HG03280 (cell line): ENCODE measurements around the gene NLRP7.
"Not testable (repeated sequence)": the region's sequence is repeated elsewhere in the genome, so short reads cannot be mapped to it uniquely, and the experiment has no call there.

Experiments
- ATAC-seq: cut with Tn5 transposase; IDR thresholded peaks from one replicate; pipeline ENCODE4 v1.9.1; 2021; ENCODE audit warnings: mild to moderate bottlenecking, moderate library complexity; ENCODE audit not compliant: unreplicated experiment

Gene NLRP7

GRCh38 chr19:54947381-54947780 lies at the start of gene NLRP7:
NLRP7 (minus strand) TSS chr19:54947530.
- no peak for ATAC-seq

GRCh38 chr19:54995561-54995960 lies 48.2 kb upstream of the NLRP7 start:
- ATAC-seq: no peak

GRCh38 chr19:54989531-54989930 lies 42.2 kb upstream of the NLRP7 start:
- not testable (repeated sequence) for ATAC-seq

- not testable (repeated sequence) for ATAC-seq
These were observed 35.2 kb upstream of the NLRP7 start for GRCh38 chr19:54982562-54982961.

GRCh38 chr19:54973229-54974090 lies 26.1 kb upstream of the NLRP7 start:
- ATAC-seq: not testable (repeated sequence)

- ATAC-seq: not testable (repeated sequence)
These were observed 24.1 kb upstream of the NLRP7 start for GRCh38 chr19:54971446-54971845.

- no peak for ATAC-seq
These were observed 22.3 kb upstream of the NLRP7 start for GRCh38 chr19:54969647-54970046.

GRCh38 chr19:54967611-54968010 lies 20.3 kb upstream of the NLRP7 start:
- ATAC-seq: no peak

GRCh38 chr19:54965055-54965454 lies 17.7 kb upstream of the NLRP7 start:
- not testable (repeated sequence) for ATAC-seq

- no peak for ATAC-seq
These were observed 12.5 kb upstream of the NLRP7 start for GRCh38 chr19:54959840-54960239.

- ATAC-seq: no peak
These were observed 8.0 kb upstream of the NLRP7 start for GRCh38 chr19:54955376-54955775.

GRCh38 chr19:54953345-54953713 lies 6.0 kb upstream of the NLRP7 start:
- ATAC-seq: not testable (repeated sequence)

GRCh38 chr19:54952591-54953344 lies 5.4 kb upstream of the NLRP7 start:
- no peak for ATAC-seq

GRCh38 chr19:54950580-54950979 lies 3.2 kb upstream of the NLRP7 start:
- not testable (repeated sequence) for ATAC-seq

GRCh38 chr19:54949412-54949811 lies 2.1 kb upstream of the NLRP7 start:
- ATAC-seq: no peak

GRCh38 chr19:54943772-54944361 lies 3.5 kb downstream of the NLRP7 start:
- ATAC-seq: not testable (repeated sequence)

- ATAC-seq: not testable (repeated sequence)
These were observed 7.8 kb downstream of the NLRP7 start for GRCh38 chr19:54939538-54939937.

- ATAC-seq: no peak
These were observed 8.4 kb downstream of the NLRP7 start for GRCh38 chr19:54938906-54939305.

GRCh38 chr19:54937926-54938325 lies 9.4 kb downstream of the NLRP7 start:
- ATAC-seq: no peak

GRCh38 chr19:54928299-54928698 lies 19.0 kb downstream of the NLRP7 start:
- no peak for ATAC-seq

GRCh38 chr19:54923276-54923675 lies 24.1 kb downstream of the NLRP7 start:
- no peak for ATAC-seq

GRCh38 chr19:54921082-54921481 lies 26.2 kb downstream of the NLRP7 start:
- ATAC-seq: no peak
